NCI-H2081 treated with DMSO at 0.1 percent for 48 hours (cell line): ENCODE data around the gene PEAK3.
"Not testable (repeated sequence)": the region's sequence is repeated elsewhere in the genome, so short reads cannot be mapped to it uniquely, and the experiment has no call there.

Experiments
- DNase-seq: peaks from one replicate; lab custom pipeline; 2025; lab: John Stamatoyannopoulos, UW

PEAK3 gene

GRCh38 chr19:2288818-2289713 lies 7.1 kb upstream of the PEAK3 start:
- no peak for DNase-seq

- DNase-seq, result no peak
These were observed 6.4 kb upstream of the PEAK3 start for GRCh38 chr19:2288338-2288817.

- DNase-seq, result no peak
These were observed 5.8 kb upstream of the PEAK3 start for GRCh38 chr19:2287585-2288337.

GRCh38 chr19:2286402-2287140 lies 4.6 kb upstream of the PEAK3 start:
- no peak for DNase-seq

- DNase-seq, result no peak
These were observed 2.0 kb upstream of the PEAK3 start for GRCh38 chr19:2283835-2284507.

- no peak for DNase-seq
These were observed 875 bp upstream of the PEAK3 start for GRCh38 chr19:2282862-2283237.

- DNase-seq, result not testable (repeated sequence)
These were observed 512 bp downstream of the PEAK3 start for GRCh38 chr19:2281265-2282061.

- DNase-seq, result no peak
These were observed 1.2 kb downstream of the PEAK3 start for GRCh38 chr19:2280633-2281264.

- DNase-seq, result no peak
These were observed 3.4 kb downstream of the PEAK3 start for GRCh38 chr19:2278459-2279158.

- DNase-seq, result no peak
These were observed 4.8 kb downstream of the PEAK3 start for GRCh38 chr19:2277138-2277537.

- DNase-seq, result no peak
These were observed 5.5 kb downstream of the PEAK3 start for GRCh38 chr19:2276429-2276986.

- DNase-seq, result no peak
These were observed 6.2 kb downstream of the PEAK3 start for GRCh38 chr19:2275588-2276428.

GRCh38 chr19:2274931-2275535 lies 6.9 kb downstream of the PEAK3 start:
- no peak for DNase-seq

GRCh38 chr19:2274185-2274711 lies 7.7 kb downstream of the PEAK3 start:
- no peak for DNase-seq

GRCh38 chr19:2273356-2274184 lies 8.4 kb downstream of the PEAK3 start:
- no peak for DNase-seq

- DNase-seq, result no peak
These were observed 10.5 kb downstream of the PEAK3 start for GRCh38 chr19:2271234-2272103.
